Natural killer cell (primary cell): ENCODE results near the gene FHDC1. TPM values are rescaled to one million over a fixed set of nuclear protein-coding genes. Genes with fewer than 3 reads are reported as not detected.

Source experiments
- ATAC-seq, 3 donors: fragments of 150-1000 bp in 2 of 3; fragments of 200-7000 bp in 1 of 3; cut with Tn5 transposase; 1 replicate in 1 of 3; 2 replicates in 2 of 3; pipeline ENCODE4 v1.10.0; 2021; ENCODE audit warnings: mild to moderate bottlenecking in 2 of 3, moderate library complexity in 2 of 3
- DNase-seq, 2 donors: peaks; one replicate each; pipeline versions ENCODE4 v3.0.0 to v3.0.0-alpha.2; 2013 to 2021; ENCODE audit warnings: mixed read lengths in 1 of 2
- H3K27ac ChIP-seq: one replicate; pipeline ENCODE4 v1.5.1; 2013; ENCODE audit warnings: mild to moderate bottlenecking, low read length
- H3K27me3 ChIP-seq: one replicate; pipeline ENCODE4 v1.6.1; 2013; ENCODE audit warnings: low read length; ENCODE audit not compliant: control insufficient read depth, insufficient read depth
- H3K36me3 ChIP-seq: one replicate; pipeline ENCODE4 v1.6.1; 2013; ENCODE audit warnings: low read length; ENCODE audit not compliant: control insufficient read depth, insufficient read depth
- H3K4me1 ChIP-seq: one replicate; pipeline ENCODE4 v1.6.1; 2013; ENCODE audit warnings: low read length; ENCODE audit not compliant: control insufficient read depth, insufficient read depth
- H3K4me3 ChIP-seq: one replicate; pipeline ENCODE4 v1.5.1; 2013; ENCODE audit warnings: low read length
- H3K9me3 ChIP-seq: one replicate; pipeline ENCODE4 v1.6.1; 2013; ENCODE audit warnings: low read length; ENCODE audit not compliant: control insufficient read depth, insufficient read depth
- H3K27ac Mint-ChIP-seq, 2 donors: one replicate each; pipeline ENCODE4 v1.8.0; 2022; ENCODE audit warnings: mild to moderate bottlenecking in 2 of 2, mixed read lengths in 2 of 2, moderate library complexity in 1 of 2
- H3K27me3 Mint-ChIP-seq, 2 donors: one replicate each; pipeline ENCODE4 v1.8.0; 2022; ENCODE audit warnings: low read depth in 2 of 2, mixed read lengths in 2 of 2
- H3K36me3 Mint-ChIP-seq: one replicate; pipeline ENCODE4 v1.8.0; 2022; ENCODE audit warnings: mixed read lengths
- H3K4me1 Mint-ChIP-seq, 2 donors: one replicate each; pipeline ENCODE4 v1.8.0; 2022; ENCODE audit warnings: mixed read lengths in 2 of 2
- H3K4me3 Mint-ChIP-seq: one replicate; pipeline ENCODE4 v1.8.0; 2022; ENCODE audit warnings: mild to moderate bottlenecking, moderate library complexity, mixed read lengths
- H3K9me3 Mint-ChIP-seq, 2 donors: one replicate each; pipeline ENCODE4 v1.8.0; 2022; ENCODE audit warnings: mixed read lengths in 2 of 2
- CTCF ChIP-seq: fragments of 200-600 bp; IDR thresholded peaks from one replicate; pipeline ENCODE4 v1.8.0; 2022; ENCODE audit warnings: antibody characterized with exemption
- WGBS: methylation state at CpG from one replicate; pipeline ENCODE4 v1.1.7; 2013; ENCODE audit warnings: missing lambda C conversion rate; ENCODE audit not compliant: insufficient coverage; 5-methylcytosine and 5-hydroxymethylcytosine counted together
- intact Hi-C: fragments of 100-400 bp; cut with micrococcal nuclease; formaldehyde crosslinking; loops from one replicate; pipeline ENCODE4 v1.14.2; 2022
- total RNA-seq, 4 donors: library from RNA; stranded (reverse); fragments of 120-200 nt in 1 of 4; gene quantifications; one replicate each; pipeline versions ENCODE4 v1.2.3 to v1.2.4, GENCODE V29; 2013 to 2022

Gene FHDC1
- total RNA-seq, 3 donors from 2014 or later (not counting 1 experiment from before 2014, with no cell fraction given): 0.10 to 0.23 (median 0.16) TPM

GRCh38 chr4:153018031-153018430 is 81.9 kb downstream of the FHDC1 start:
- intact Hi-C loops: no loop called here
- H3K27ac ChIP-seq: no peak overlapping the region
- H3K9me3 Mint-ChIP-seq: no peaks in the 10 kb centered on the region
- H3K4me3 Mint-ChIP-seq: no peak overlapping the region
- no peak for TF ChIP-seq CTCF
- no peaks in the 10 kb centered on the region for H3K36me3 ChIP-seq
- H3K9me3 ChIP-seq: no peaks in the 10 kb centered on the region
- no peaks in the 10 kb centered on the region for H3K36me3 Mint-ChIP-seq
- H3K4me1 ChIP-seq: no peaks in the 10 kb centered on the region
- H3K27me3 Mint-ChIP-seq: no peaks in the 10 kb centered on the region
- ATAC-seq (no peak), DNase-seq (no peak)
- WGBS: 100% methylated on average over 1 of the region's 4 CpGs
- H3K4me3 ChIP-seq: no peak overlapping the region
- no peaks in the 10 kb centered on the region for H3K27me3 ChIP-seq
- no peak overlapping the region for H3K27ac Mint-ChIP-seq
- no peaks in the 10 kb centered on the region for H3K4me1 Mint-ChIP-seq

- Mint-ChIP-seq H3K4me3 (no peak overlapping the region), H3K9me3 (no peaks in the 10 kb centered on the region), H3K36me3 (no peaks in the 10 kb centered on the region), H3K4me1 (no peaks in the 10 kb centered on the region), H3K27me3 (no peaks in the 10 kb centered on the region), H3K27ac (no peak overlapping the region)
- Histone ChIP-seq H3K36me3 (no peaks in the 10 kb centered on the region), H3K4me1 (no peaks in the 10 kb centered on the region), H3K4me3 (no peak overlapping the region), H3K9me3 (no peaks in the 10 kb centered on the region), H3K27me3 (no peaks in the 10 kb centered on the region), H3K27ac (no peak overlapping the region)
- TF ChIP-seq CTCF: no peak
- DNase-seq (no peak), ATAC-seq (no peak)
- WGBS: 88% methylated on average over 1 of the region's 1 CpG
- intact Hi-C loops: no loop called here
Observed at GRCh38 chr4:153018684-153019083, 82.6 kb downstream of the FHDC1 start.

- Mint-ChIP-seq H3K9me3 (no peaks in the 10 kb centered on the region), H3K4me3 (no peak overlapping the region), H3K27ac (no peak overlapping the region), H3K27me3 (no peaks in the 10 kb centered on the region), H3K4me1 (no peaks in the 10 kb centered on the region), H3K36me3 (no peaks in the 10 kb centered on the region)
- Histone ChIP-seq H3K27ac (no peak overlapping the region), H3K27me3 (no peaks in the 10 kb centered on the region), H3K4me1 (no peaks in the 10 kb centered on the region), H3K4me3 (no peak overlapping the region), H3K36me3 (no peaks in the 10 kb centered on the region), H3K9me3 (no peaks in the 10 kb centered on the region)
- ATAC-seq (no peak), DNase-seq (no peak)
- 95% methylated on average over 9 of the region's 9 CpGs for WGBS
- TF ChIP-seq CTCF: no peak
- intact Hi-C loops: no loop called here
Observed at GRCh38 chr4:153019906-153020305, 83.8 kb downstream of the FHDC1 start.

GRCh38 chr4:153020457-153020856 is 84.3 kb downstream of the FHDC1 start:
- Mint-ChIP-seq H3K36me3 (no peaks in the 10 kb centered on the region), H3K9me3 (no peaks in the 10 kb centered on the region)

More at GRCh38 chr4:153020457-153020856, 84.3 kb downstream of the FHDC1 start:
- Histone ChIP-seq H3K4me1 (no peaks in the 10 kb centered on the region), H3K4me3 (no peak overlapping the region), H3K27me3 (no peaks in the 10 kb centered on the region), H3K9me3 (no peaks in the 10 kb centered on the region), H3K27ac (no peak overlapping the region), H3K36me3 (no peaks in the 10 kb centered on the region)
- Mint-ChIP-seq H3K4me3 (no peak overlapping the region), H3K27ac (no peak overlapping the region), H3K4me1 (no peaks in the 10 kb centered on the region), H3K27me3 (no peaks in the 10 kb centered on the region)
- ATAC-seq (no peak), DNase-seq (no peak)
- no peak for TF ChIP-seq CTCF
- intact Hi-C loops: no loop called here
- 87% methylated on average over 7 of the region's 7 CpGs for WGBS
